Loucy (cell line): ENCODE results near the gene ABCA9.

Experiments
- EZH2phosphoT487 ChIP-seq: fragments of 200-600 bp; IDR thresholded peaks from 2 replicates; pipeline ENCODE4 v1.6.1; 2018; ENCODE audit warnings: antibody characterized with exemption, mild to moderate bottlenecking, moderate library complexity, borderline replicate concordance
- TF ChIP-seq, protein P1 (sequence below): fragments of 200-600 bp; sonication (generic); conservative IDR thresholded peaks from 2 replicates; pipeline ENCODE4 v1.5.1; 2014; ENCODE audit warnings: mild to moderate bottlenecking, antibody characterized with exemption, low read length

DNA sequence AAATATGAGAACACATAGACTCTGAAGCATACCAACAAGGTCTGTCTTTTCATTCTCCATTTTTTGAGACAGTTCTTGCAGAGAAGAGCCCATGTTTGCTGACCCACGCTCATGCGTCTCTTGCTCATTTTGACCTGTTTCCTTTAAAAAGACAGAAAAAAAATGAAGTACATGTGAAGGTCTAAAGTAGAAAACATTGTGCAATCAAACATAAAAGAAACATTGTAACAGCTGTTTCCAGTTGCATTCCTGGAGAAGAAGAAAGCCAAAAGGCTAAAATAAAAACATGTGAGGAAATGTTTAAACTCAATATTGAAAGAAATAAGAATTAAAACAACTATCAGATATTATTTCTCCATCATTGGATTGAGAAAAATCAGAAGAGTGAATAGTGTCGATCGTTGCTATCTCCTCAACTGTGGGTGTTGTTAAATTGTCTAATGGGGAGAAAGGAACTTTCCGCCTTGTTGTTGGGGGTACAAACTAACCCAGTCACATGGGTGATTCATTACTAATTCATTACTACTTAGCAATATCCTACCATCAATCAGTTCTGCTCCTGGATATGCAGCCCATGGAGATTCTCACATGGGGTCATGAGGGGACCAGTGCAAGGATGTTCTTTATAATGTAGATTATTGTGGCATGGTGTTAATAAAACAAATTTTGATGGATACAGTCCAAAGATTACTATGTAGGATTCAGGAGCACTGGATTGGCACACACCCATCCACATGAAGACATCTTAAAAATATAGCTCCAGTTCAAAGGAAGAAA is 9.5 kb downstream of the ABCA9 start:
- TF ChIP-seq, protein P1, sequence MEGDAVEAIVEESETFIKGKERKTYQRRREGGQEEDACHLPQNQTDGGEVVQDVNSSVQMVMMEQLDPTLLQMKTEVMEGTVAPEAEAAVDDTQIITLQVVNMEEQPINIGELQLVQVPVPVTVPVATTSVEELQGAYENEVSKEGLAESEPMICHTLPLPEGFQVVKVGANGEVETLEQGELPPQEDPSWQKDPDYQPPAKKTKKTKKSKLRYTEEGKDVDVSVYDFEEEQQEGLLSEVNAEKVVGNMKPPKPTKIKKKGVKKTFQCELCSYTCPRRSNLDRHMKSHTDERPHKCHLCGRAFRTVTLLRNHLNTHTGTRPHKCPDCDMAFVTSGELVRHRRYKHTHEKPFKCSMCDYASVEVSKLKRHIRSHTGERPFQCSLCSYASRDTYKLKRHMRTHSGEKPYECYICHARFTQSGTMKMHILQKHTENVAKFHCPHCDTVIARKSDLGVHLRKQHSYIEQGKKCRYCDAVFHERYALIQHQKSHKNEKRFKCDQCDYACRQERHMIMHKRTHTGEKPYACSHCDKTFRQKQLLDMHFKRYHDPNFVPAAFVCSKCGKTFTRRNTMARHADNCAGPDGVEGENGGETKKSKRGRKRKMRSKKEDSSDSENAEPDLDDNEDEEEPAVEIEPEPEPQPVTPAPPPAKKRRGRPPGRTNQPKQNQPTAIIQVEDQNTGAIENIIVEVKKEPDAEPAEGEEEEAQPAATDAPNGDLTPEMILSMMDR: no peak
- no peak for TF ChIP-seq EZH2phosphoT487
